ENCODE results near the gene EEF1G.
"Not testable (repeated sequence)": the region's sequence is repeated elsewhere in the genome, so short reads cannot be mapped to it uniquely, and the experiment has no call there.

The EEF1G gene

DNA sequence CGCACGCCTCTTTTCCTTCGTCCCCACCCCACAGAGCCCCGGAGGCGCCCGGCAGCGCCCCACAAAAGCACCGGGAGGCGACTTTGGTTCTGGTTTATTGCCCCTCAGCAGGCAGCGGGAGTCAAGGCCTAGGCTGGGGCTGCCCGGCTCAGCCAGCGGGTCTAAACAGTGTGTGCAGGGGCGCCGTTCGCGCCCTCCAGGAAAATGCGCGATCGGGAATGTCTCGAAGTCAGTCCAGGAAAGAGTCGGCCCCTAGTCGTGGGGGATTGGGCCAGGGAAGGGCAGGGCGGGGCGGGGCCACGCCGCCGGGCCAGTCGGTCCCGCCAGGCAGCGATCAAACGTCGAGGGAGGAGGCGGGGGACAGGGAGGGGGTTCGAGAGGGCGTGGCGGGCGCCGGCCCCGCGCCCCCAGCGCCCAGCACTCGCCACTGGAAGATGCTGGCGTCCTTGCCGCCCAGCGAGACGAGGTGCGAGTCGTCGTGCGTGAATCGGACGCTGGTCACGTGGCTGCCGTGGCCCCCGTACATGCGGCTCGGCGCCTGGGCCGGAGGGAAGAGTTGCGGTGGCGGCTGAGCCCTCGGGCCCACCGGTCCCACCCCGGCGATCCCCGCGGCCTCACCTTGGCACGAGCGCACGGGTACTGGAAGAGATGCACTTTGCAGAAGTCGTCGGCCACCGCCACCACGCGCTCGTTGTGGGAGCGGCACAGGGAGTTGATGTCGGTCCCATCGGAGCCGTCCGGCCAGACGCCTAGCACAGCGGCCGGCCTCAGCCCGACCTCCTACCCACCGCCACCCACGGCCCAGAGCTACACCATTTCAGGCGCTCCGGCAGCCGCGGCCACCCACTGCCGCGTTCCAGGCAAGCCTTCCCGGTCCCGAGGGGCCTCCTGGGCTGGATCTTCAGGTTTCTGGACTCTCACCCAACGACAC lies 28.7 kb upstream of the EEF1G start:
- DNase-seq, result peak; percentile 11

DNA sequence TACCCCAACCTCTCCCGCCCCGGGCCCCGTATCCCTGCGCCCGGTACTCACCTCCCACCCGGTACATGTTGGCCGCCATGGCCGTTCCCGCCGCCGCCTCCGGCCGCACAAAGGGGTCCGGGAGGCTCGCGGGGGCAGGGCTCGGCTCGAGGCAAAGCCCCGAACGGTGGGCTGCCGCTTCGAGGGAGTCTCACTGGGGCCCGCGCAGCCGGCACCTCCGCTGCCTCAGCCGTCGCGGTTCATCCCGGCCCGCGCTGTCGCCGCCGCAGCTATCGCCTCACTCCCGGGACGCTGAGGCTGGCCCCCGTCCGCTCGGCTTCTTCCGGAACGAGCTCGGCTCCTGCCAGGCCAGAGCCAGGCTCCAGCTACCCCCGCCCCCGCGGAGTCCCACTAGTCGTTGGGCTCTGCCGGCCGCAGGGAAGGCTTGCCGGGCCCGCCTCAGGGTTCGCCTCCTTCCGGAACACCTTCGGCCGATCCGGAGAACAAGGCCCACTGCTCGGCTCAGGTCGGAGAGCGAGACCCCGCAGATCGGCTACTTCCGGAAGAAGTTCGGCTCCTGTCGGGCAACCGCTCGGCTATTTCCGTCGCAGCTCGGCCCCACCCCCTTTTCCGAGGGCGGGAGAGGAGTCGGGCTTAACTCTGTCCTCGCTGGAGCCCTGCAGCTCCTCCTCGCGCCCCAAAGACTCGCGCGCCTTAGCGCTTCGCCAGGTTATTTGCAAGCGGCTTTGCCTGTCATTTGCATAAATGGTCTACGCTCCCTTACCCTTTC lies 27.9 kb upstream of the EEF1G start, which contains the start of gene MTA2:
TSS of gene MTA2 (minus strand) at position 494 of the 769 bp plus-strand sequence. CDS start at position 79, 415 bp downstream.
- DNase-seq, result peak; percentile 96

DNA sequence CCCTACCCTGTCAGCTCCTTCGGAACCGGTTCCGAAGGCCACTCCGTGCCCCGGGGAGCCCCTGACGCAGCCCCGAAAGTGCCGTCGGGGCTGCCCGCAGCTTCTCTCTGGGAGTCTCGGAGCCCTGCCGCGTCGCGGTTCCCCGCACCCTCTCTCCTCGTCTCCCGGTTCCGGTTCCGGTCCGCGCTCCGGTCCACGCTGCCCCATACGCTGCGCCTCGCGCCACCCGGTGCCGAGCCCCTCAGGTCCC lies 27.4 kb upstream of the EEF1G start:
- DNase-seq, result peak; percentile 44

DNA sequence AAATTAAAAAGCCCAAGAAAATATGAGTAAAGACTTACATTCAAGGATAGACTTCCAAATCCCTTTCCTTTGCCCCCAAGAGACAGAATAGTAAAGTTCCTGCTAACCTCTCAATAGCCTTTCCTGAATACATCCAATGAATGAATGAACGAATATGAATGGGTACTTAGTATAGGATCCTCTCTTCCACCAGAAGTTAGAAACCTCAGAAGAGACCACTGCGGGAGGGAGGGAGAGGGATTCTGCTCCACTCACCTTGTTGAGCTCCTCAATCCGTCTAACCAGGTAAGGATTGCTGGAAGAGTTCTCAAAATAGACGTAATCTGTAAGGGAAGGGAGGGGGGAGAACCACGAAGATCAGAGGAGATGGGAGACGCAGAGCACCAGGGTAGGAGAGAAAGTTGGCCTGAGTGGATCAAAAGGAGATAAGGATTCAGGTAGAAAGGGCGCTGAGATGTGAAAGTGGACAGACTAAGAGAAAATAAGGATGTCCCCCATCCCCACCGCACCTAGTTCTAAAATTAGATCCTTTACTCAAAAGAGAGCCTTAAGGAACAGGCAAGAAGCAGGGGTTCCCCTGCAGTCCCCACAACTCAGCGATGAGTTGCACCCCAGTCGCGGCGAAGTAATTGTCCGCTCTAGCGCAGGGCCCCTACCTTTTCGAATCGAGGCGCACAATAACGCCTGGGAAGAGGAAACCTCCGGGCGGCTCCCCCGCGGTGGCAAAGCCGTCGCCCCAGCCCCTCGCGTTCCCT lies 26.9 kb upstream of the EEF1G start:
- DNase-seq, result no peak

DNA sequence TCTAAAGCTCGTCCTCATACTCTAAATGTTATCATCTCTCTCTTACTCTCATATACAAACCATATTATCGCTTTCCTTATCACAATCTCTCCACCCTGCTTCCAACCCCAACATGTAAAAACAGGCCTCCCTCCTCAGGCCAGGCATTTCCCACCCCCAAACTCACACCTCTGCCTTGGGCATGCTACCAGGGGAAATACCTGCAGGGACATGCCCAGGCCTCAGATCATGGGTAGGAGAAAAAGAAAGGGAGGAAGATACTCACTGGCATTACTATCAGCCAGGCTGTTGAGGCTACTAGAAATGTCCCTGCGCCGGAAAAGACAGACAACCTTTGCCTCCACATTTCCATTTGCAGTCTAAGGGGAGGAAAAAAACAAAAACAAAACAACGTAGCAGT lies 26.2 kb upstream of the EEF1G start:
- no peak for DNase-seq

DNA sequence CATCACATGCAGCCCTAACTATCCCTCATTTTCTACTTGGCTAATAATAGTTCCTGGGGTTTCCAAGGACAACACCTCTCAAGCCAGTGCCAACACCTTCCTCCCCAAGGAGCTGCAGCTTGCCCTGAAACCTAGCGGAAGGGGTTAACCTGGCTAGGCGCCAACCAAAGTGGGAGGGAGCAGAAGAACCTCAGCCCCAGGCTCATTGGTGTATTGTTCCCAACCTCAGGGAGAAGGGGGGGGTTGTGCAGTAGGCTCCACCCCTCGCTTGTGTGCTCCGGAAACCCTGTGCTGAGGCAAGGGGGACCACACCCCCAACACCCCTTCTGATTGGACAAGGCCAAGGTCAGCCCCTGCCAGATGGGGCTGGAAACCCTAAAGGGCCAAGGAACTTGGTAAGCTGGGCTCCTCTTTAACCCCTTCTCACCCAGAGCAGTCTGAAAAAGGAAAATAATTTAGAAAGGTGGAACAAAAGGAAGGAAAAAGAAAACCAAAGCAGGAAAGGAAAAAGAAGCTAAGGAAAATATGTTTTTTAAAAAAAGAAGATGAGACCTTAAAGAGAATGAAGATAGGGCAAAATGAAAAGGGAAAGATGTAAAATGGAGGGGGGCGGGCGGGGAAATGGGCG lies 25.5 kb upstream of the EEF1G start:
- DNase-seq, result peak; percentile 97

DNA sequence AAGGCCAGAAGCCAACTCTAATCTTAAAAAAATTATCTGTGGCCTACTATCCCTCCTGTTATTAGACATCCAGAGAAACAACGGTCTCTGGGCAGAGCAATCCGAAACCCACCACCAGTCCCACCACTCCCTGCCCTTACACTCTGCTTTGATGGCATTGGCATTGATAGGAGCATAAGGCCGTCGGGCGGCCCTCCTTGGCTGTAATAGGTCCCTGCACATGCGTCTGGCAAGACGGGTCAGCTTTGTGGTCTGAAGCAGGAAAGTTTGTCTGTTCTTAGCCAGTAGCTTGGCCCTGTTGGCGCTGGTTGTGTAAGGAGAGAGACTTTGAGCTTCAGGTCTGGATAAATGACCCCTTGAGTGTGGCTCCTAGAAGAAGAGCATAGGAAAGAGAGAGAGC lies 21.4 kb upstream of the EEF1G start:
- no peak for DNase-seq

DNA sequence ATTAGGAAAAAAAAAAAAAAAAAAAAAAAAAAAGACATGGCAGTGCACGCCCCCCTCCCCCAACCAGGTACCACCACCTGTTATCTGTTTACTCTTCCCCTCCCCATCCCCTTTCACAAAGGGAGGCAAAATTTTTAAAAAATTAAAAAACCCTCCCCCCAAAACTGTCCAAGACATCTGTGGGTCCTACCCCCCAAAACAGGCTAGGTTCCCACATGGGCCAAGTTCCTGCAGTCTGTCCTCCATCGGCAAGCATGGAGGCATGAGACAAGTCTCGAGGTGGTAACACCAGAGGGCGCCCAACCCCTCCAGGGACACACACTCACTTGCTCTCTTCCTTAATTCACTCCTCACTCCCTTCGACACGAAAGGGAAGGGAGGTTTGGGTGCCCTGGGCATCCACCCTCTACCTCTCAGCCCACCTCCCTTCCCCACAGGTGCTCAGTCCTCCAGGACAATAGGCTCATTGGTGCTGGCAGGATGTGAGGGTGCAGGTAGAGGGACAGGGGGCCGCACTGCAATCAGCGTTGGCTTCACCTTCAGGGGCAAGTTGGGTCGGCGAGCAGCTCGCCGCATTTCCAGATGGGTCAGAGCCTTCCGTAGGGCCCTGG lies 19.8 kb upstream of the EEF1G start:
- DNase-seq, result peak; percentile 69

DNA sequence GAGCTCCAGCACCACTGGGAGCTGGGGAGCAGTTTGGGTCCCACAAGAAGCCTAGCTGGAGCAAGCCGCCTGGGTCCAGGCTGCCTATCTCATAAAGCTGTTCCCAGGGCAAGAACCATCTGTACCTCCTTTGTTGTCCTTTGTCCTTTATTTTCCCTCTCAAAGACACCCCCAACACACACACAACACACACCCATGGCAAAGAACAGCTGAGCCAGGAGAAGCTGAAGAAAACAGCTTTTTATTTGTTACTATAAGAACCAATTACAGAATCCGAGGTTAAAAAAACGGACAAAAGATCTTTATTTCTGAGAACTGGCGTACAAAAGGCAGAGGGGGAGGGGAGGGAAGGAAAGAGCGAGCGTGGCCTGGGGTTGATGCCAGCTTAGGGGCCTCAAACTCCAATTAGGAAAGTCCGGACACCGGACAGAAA lies 19.3 kb upstream of the EEF1G start:
- DNase-seq, result no peak

DNA sequence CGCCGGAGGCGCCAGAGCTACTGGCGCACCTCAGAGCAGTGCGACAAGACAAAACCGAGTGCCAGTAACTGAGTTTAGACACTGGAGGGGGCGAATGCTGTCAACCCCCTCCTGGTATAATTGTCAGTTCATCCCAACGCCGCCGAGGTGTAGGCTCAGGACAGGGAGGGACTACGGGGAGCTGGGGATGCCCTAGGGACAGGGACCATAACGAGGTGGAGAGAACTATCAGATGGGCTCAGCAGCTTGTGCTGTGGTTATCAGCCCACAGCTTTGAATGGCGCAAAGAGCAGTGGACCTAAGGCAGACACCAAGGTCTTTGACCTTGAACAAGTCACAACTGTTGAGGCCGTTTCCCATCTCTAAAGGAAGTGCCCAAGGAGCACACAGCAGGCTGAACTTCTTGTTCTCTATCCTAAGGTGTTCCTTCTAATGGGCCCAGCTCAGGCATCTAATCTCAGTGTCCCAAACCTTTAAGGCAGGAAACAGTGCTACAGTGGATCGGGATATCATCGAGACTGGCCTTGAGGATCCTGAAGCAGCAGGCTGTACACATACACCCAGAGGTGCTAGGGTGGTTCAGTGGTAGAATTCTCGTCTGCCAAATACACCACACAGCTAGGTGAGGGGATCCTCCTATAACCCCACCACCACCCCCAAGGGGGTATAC lies 18.6 kb upstream of the EEF1G start:
- DNase-seq, result no peak

DNA sequence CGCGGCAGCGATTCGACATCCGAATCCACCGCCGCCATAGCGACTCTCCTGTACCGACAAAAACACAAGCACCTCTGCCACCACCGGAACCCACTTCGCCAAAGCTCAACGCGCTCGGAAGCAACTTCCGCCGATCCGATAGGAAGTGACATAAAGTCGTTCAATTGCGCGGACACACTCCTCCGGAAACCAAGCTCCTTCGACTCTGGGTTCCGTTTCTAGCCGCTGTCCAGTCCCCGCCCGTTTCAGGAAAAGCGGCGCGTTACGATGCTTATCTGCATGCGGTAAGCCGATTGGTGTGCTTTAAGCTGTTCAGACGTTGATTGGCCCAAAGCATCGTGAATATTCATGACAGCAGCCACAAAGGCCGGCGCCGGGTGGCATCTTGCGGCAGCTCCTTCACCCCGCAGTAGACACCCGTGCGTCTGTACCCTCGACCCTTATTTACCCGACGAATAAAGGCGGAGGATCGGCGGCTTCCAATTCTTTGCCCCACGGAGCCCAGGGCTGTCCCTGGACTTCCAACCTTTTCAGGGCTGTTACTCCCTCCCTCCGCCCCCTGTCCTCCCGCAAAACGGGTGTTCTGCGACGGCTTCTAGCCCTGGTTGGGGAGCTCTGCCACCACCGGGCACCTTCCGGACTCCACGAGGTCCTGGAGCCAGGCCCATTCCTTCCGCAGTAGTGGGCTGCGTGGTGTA lies 17.9 kb upstream of the EEF1G start, which contains the start of gene TUT1:
TSS of gene TUT1 (minus strand) at position 76 of the 698 bp plus-strand sequence. CDS start at position 38, 38 bp downstream.
- peak; percentile 99 for DNase-seq

DNA sequence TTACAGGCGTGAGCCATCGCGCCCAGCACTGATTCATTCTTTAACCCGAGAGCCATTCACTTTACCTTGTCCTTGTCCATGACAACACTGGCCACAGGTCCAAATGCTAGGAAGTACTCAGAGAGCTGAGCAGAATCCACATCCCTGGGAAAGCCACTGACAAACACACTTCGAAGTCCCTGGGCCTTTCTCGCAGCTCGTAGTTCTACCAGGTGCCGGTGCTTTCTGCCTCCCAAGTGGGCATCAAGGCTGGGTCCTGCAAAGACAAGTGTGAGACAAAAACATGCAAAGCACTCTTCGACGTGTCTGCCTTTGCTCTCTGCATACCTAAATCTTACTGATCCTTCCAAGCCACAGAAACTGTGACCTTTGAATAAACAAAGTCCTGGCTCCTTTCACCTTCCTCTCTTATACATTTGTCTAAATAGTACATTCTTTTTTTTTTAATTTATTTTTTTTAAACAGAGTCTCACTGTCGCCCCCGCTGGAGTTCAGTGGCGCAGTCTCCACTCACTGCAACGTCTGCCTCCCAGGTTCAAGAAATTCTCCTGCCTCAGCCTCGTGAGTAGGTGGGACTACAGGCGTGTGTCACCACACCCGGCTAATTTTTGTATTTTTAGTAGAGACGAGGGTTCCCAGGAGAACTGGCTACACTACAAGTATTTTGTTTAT lies 15.4 kb upstream of the EEF1G start:
- no peak for DNase-seq

DNA sequence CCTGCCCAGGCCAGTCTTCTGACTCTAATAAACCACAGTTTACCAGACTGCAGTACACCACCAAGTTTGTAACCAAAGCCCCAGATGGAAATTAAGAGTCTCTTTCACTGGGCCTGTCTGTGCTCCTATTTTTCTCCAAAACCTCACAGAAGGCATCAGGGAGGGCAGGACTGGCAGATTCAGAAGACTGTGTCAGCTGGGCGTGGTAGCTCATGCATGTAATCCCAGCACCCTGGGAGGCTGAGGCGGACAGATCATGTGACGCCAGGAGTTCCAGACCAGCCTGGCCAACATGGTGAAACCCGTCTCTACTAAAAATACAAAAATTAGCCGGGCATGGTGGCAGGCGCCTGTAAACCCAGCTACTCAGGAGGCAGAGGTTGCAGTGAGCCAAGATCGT lies 11.7 kb upstream of the EEF1G start:
- not testable (repeated sequence) for DNase-seq

DNA sequence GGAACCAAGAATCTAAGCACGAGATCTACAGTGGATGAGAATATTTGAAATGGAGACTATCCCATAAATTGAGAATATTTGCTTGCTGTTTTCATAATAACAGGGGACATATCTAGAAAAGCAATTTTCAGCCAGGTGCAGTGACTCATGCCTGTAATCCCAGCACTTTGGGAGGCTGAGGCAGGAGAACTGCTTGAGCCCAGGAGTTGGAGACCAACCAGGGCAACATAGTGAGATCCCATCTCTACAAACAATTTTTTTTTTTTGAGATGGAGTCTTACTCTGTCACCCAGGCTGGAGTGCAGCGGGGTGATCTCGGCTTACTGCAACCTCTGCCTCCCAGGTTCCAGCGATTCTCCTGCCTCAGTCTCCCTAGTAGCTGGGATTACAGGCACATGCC lies 8.0 kb upstream of the EEF1G start:
- DNase-seq, result not testable (repeated sequence)

DNA sequence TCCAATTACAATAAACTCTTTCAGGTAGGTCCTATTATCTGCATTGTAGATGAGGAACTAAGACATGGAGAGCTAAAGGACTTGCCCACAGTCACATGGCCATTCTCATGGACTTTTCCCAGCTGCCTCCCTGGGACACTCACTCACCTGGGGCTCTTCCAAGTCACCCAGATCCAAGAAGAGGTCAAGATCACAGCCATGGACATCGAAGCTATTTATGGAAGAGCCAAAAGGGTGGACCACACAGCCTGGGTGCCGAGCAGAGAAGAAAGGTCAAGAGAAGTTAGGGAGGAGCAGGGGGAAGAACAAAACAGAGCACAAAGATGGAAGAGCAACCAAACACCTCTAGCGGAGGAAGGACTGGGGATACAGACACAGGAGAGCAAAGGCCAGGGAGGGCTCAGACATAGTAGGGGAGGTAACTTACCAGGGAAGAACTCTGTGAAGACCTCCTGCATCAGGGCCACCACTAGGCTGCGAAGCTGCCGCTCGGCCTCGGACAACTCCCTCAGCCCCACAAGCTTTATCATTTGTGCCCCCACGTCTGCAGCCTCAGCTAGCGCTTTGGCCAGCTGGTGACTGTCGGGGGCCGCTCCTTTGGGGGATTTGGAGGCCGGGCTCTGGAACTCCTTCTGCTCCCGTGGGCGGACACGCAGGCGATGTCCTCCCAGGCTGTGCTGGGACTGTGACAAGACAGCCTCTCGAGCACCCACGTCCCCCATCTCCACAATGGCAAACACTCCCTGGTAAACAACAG lies 7.4 kb upstream of the EEF1G start:
- no peak for DNase-seq

DNA sequence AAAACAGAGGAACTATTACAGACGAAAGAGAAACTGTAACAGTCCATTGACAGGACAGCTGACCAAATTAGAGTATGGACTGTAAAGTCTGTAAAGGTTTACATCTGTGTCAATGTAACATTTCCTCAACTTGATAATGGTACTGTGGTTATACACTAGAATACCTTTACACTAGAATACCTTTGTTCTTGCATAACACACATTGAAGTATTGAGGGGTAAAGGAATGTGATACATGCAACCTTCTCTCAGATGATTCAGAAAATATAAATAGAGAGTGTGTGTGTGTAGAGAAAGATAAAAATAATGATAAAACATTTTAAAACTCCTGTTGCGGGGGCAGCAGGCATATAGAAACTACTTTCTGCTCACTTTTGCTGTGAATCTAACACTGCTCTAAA lies 5.6 kb upstream of the EEF1G start:
- DNase-seq, result no peak

DNA sequence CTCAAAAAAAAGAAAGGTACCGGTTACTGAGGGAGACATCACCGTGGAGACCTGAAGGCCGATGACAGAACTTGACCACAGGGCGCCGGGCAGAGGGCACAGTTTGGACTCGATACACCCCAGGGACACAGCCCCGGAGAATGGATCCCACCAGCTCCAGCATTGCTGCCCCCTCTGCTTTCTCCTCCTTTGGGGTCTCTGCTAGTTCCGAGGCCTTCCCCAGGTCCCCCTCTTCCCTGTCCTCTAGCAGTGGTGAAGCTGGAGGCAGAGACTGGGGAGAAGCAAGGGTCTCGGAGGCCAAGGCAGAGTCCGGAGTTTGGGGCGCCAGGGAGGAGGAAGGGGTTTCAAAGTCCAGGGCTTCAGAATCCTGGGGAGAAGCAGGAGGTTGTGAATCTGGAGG lies 4.8 kb upstream of the EEF1G start:
- DNase-seq, result no peak

DNA sequence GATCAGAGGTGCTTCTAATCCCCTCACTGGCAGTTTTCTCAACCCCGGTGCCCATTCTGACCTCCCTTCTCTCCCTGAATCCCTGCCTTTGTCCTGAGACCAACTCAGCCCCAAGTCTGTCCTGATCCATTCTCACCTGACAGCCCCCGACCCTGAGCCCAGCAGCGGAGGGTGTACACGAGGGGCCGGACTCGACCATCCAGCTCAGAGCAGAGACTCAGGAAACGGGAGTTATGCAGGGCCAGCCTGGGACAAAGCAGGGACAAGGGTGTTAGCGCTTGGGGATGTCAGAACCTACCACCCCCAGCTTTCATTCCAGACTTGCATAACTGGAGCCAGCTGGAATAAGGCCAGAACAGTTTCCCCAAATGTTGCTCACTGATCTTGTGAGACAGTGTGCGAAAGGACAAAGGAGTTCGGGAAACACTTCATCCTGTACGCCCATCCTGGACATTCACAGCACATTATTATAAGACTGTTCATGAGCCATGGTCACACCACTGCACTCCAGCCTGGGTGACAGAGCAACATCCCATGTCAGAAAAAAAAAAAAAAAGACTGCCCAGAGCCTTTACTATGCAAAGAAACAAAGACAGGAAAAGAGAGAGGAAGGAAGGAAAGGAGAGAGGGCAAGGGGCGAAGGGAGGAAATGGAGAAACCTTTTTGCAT lies 3.5 kb upstream of the EEF1G start:
- DNase-seq, result no peak

DNA sequence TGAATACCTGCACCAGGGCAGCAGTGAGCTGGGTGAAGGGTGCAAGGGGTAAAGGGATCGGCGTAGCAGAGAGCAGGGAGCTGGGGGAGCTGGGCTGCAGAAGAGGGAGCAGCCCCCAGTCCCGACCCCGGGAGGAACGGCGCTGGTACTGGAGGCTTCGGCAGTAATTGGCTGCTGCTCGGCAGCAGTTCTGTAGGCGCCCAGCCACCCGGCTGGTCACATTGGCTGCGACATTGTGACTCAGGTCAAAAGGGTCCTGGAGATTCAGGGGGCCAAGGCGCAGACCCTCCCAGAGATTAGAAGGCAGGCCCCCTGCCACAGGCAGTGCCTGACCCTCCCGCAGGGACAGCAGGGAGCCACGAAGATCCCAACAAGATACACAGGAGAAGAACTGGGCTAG lies 2.1 kb upstream of the EEF1G start:
- DNase-seq, result no peak

Measured in HCEC 1CT (cell line).